ENCODE measurements around the gene GDPD3. TPM values are rescaled to one million over a fixed set of nuclear protein-coding genes. Genes with fewer than 3 reads are reported as not detected.

The GDPD3 gene, protein sequence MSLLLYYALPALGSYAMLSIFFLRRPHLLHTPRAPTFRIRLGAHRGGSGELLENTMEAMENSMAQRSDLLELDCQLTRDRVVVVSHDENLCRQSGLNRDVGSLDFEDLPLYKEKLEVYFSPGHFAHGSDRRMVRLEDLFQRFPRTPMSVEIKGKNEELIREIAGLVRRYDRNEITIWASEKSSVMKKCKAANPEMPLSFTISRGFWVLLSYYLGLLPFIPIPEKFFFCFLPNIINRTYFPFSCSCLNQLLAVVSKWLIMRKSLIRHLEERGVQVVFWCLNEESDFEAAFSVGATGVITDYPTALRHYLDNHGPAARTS
- under 1 TPM; 0.33 to 0.69 TPM for total RNA-seq

DNA sequence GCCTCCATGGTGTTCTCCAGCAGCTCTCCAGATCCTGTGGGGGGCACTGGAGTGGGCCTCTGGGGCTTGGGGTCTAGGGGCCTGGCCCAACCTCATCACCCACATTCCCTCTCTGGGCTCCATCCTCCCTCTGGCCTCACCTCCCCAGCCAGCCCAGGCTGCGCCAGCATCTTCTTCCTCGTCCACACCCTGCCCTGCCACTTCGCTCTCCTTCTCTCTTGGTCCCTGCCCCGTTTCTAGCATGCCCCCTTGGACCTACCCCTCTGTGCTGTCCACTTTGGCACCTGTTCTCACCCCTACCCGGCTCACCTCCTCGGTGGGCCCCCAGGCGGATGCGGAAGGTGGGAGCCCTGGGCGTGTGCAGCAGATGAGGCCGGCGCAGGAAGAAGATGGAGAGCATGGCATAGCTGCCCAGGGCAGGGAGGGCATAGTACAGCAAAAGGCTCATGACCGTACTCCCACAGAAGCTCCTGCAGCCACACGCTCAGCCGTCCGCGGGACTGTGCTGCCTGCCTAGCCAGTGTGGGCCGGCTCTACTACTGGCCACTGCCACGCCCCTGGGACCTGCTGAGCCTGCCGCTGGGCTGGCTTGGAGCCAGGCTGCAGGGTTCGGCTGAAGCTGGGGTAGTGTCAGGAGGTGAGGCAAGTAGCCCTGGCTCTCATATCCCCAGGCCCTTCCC lies at the start of gene GDPD3:
Gene GDPD3 (minus strand): TSS at position 507 of the 680 bp plus-strand sequence. CDS start 59 bp downstream, at position 448.

DNA sequence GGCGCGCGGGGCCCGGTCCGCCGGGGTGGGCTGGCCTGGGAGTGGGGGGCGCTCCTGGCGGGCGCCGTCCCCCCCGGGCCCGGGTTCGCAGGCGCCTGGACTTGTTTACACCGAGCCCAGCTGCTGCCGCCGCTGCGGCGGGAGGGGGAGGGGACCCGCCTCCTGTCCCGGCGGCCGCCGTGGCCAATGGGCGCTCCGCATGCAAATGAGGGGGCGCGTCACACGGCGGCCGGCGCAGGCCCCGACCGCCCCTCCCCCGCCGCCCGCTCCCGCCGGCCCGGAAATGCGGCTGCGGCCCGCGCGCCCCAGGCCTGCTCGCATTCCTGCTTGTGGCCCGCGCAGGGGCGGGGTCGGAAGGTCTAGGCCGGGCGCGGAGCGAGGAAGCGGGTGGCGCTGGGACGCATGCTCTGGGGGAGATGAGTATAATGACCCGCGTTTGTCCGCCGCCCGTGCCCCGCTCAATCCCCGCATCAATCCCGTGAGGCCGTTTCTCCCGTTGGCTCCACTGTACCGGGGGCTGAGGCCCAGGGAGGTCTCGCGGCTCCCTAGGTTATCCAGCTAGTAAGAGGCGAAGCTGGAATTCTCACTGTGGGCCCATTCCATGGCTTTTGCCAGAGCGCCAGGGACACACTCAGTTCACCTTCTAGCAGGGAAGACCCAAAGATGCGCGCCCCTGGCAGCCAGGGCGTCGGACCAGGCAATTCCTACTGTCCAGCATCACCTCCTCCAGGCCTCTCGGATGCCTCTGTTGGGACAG lies 17.1 kb downstream of the GDPD3 start, which contains the start of gene YPEL3:
Gene YPEL3 (minus strand): TSS at position 109 of the 757 bp plus-strand sequence. CDS start 731 bp downstream, outside the sequence.

DNA sequence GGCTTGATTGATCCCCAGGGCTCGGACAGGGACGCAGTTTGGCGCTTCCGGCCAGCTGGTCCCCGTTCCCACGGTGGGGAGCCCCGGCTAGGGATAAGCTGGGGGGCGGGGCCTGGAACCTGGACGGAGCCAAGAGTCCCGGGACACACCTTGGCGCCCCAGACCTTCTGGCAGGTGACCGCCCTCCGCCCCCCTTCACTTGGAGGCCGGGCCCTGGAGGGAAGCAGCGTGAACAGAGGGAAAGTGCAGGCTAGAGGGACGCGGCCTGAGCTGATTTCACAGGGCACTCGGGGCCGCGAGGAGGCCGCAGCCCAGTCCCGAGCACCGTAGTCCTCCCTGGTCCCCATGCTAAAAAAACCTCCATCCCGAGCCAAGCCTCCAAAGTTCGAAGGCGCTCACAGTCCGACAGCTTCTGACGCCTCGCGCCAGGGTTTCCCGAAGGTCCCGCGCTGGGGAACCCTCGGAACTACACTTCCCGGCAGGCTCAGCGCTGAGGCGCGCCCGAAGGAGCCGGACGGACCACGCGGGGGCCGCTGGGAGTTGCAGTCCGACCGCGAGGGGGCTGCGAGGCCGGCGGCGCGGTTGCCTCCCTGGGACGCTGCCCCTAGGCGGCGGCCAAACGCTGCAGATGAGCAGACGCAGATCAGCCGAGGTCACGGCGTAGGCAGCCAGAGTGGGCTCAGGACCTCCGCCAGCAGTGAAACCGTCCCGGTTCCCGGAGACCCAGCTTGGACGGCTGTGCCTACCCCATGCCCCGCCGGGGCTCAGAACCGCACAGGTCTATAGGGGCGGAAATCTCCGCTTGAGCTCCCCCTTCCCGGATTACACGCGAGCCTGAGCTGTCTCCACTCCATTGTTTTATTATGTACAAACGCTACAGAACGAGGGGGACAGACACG lies 21.6 kb downstream of the GDPD3 start, which contains the start of gene TBX6:
Gene TBX6 (minus strand): TSS at position 451 of the 899 bp plus-strand sequence. CDS start 731 bp downstream, outside the sequence.

DNA sequence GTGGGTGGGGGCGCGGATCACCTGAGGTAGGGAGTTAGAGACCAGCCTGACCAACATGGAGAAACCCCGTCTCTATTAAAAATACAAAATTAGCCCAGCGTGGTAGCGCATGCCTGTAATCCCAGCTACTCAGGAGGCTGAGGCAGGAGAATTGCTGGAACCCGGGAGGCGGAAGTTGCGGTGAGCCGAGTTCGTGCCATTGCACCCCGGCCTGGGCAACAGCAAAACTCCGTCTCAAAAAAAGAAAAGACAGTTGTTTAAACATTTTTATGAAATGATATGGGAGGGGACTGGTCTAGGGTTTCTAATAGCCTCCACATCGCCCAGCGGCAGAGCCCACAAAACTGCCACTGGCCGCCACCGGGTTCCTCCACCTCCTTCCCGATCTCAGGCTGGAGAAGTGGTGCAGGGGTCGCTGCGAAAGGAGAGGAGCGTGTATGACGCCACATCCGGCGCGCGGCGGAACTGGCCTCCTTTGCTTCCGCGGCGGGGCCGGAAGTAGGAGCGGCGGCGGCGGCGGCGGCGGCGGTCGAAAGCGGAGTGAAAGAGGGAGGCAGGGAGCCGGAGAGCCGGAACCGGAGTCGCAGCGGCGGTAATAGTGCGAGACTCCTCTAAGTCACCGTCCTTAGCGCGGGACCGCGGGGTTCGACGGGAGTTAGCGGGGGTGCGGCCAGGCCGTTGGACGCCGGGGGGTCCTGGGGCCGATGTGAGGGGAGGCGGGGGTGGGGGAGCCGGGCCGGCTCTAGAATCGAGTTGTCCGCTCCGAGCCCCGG lies 37.6 kb downstream of the GDPD3 start, which contains the start of gene PPP4C:
Gene PPP4C (plus strand): TSS at position 492 of the 773 bp plus-strand sequence. CDS start 384 bp downstream, outside the sequence.

DNA sequence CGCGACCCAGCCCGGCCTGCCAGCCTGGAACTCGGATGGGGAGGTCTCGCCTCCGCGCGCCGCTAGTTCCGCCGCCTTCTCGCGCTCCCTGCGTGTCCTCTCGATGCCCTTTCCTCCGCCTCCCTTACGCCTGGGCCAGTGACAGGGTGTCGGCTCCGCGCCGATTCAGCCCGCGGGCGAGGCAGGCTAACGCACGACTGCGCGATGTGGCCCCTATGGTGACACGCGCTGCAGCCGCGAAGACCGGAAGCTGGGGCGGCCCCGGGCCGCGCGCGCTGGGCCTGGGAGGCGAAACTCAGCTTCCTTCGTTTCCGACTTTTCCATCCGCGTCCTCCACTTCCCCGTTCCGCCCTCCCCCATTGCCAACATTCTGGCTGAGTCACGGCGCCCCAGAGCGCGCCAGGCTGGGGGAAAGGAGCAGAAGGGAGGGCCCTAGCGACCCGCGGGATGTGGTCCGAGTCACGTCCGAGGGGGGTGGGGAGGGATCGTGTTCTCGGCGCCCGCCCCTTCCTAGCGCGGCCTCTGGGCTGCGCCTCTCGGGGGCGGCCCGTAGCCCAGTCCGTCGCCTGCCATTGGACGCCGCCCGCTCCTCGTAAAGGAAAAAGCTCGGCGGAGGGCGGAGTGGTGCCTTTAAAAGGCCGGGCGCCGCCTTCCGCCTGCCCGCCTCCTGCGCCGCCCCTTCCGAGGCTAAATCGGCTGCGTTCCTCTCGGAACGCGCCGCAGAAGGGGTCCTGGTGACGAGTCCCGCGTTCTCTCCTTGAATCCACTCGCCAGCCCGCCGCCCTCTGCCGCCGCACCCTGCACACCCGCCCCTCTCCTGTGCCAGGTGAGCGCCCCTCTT lies 48.0 kb downstream of the GDPD3 start, which contains the start of gene ALDOA:
Gene ALDOA (plus strand): TSS at position 659 of the 841 bp plus-strand sequence. CDS start 1,138 bp downstream, outside the sequence.

Other genes starting within 250 kb of the GDPD3 start
- 1 to 10 TPM; 1.7 to 6.2 TPM for gene SEZ6L2, start 214.0 kb downstream of the GDPD3 start, total RNA-seq
- gene ASPHD1, start 213.0 kb downstream of the GDPD3 start, total RNA-seq = 1 to 10 TPM; 1.3 to 5.2 TPM
- 10 to 100 TPM; 10.3 to 15.1 TPM for gene KCTD13, start 187.3 kb downstream of the GDPD3 start, total RNA-seq
- 10 to 100 TPM; 72.9 to 86.4 TPM for gene TMEM219, start 151.5 kb downstream of the GDPD3 start, total RNA-seq
- gene TAOK2, start 139.7 kb downstream of the GDPD3 start, total RNA-seq = 10 to 100 TPM; 43.6 to 46.1 TPM
- gene HIRIP3, start 117.9 kb downstream of the GDPD3 start, total RNA-seq = 1 to 10 TPM; 6.9 to 7.3 TPM
- 10 to 100 TPM; 24.4 to 33.0 TPM for gene INO80E, start 117.3 kb downstream of the GDPD3 start, total RNA-seq
- under 1 TPM in 1 of 2 donors, not detected in 1; 0.33 TPM for gene DOC2A, start 102.5 kb downstream of the GDPD3 start, total RNA-seq
- not detected for gene C16orf92, start 90.3 kb downstream of the GDPD3 start, total RNA-seq
- not detected for gene TLCD3B, start 82.3 kb downstream of the GDPD3 start, total RNA-seq
- gene ALDOA, start 47.8 kb downstream of the GDPD3 start, total RNA-seq = 100 to 1,000 TPM; 768 to 871 TPM
- 100 to 1,000 TPM; 138 to 221 TPM for gene PPP4C, start 37.5 kb downstream of the GDPD3 start, total RNA-seq
- gene TBX6, start 21.6 kb downstream of the GDPD3 start, total RNA-seq = 1 to 10 TPM in 1 of 2 donors, under 1 TPM in 1; 0.33 to 1.7 TPM
- gene YPEL3, start 17.3 kb downstream of the GDPD3 start, total RNA-seq = 1 to 10 TPM; 6.0 to 7.9 TPM
- gene MAPK3, start 9.7 kb upstream of the GDPD3 start, total RNA-seq = 10 to 100 TPM; 16.5 to 21.6 TPM
- gene CORO1A, start 70.1 kb upstream of the GDPD3 start, total RNA-seq = 1 to 10 TPM in 1 of 2 donors, under 1 TPM in 1; 0.69 to 1.3 TPM
- gene BOLA2B, start 80.1 kb upstream of the GDPD3 start, total RNA-seq = 100 to 1,000 TPM; 189 to 253 TPM
- 10 to 100 TPM; 28.6 to 51.3 TPM for gene SLX1A, start 80.3 kb upstream of the GDPD3 start, total RNA-seq
- gene SULT1A3, start 85.7 kb upstream of the GDPD3 start, total RNA-seq = 1 to 10 TPM; 1.4 to 3.3 TPM
- 1 to 10 TPM in 1 of 2 donors, under 1 TPM in 1; 1.00 to 5.2 TPM for gene NPIPB13, start 134.9 kb upstream of the GDPD3 start, total RNA-seq
- gene CD2BP2, start 241.8 kb upstream of the GDPD3 start, total RNA-seq = 10 to 100 TPM; 27.9 to 31.3 TPM

Data from melanocyte of skin (primary cell).